K562 (cell line): ENCODE results near the gene CDCA7. TPM values are rescaled to one million over a fixed set of nuclear protein-coding genes. Genes with fewer than 3 reads are reported as not detected.

Source experiments
- ATF3 ChIP-seq, 2 experiments: fragments of 450-650 bp in 1 of 2; sonication (generic) in 1 of 2; formaldehyde crosslinking in 1 of 2; IDR thresholded peaks in 1 of 2; conservative IDR thresholded peaks in 1 of 2; 2 replicates each; pipeline versions ENCODE4 v1.6.1 to v1.8.1; 2016 to 2023; ENCODE audit warnings: mild to moderate bottlenecking in 2 of 2, moderate library complexity in 2 of 2, inconsistent platforms in 1 of 2, missing genetic modification reagents in 1 of 2
- BRD4 ChIP-seq: fragments of 200-600 bp; sonication (generic); IDR thresholded peaks from 2 replicates; pipeline ENCODE4 v1.6.1; 2017; ENCODE audit warnings: inconsistent platforms
- CBFA2T3 ChIP-seq: fragments of 450-650 bp; IDR thresholded peaks from 2 replicates; pipeline ENCODE4 v1.6.1; 2017
- FOXA1 ChIP-seq: fragments of 450-650 bp; IDR thresholded peaks from 2 replicates; pipeline ENCODE4 v1.6.1; 2016; ENCODE audit warnings: mild to moderate bottlenecking, borderline replicate concordance
- FUS ChIP-seq: fragments of 200-400 bp; formaldehyde crosslinking; optimal IDR thresholded peaks from 2 replicates; pipeline ENCODE3; 2017; ENCODE audit warnings: low read depth, low read length
- GTF2B ChIP-seq: IDR thresholded peaks from 2 replicates; pipeline ENCODE4 v1.6.1; 2011; ENCODE audit not compliant: insufficient read length; ENCODE audit errors: extremely low read depth
- GTF2E2 ChIP-seq: fragments of 200-800 bp; sonication (Bioruptor generic); IDR thresholded peaks from 2 replicates; pipeline ENCODE4 v1.6.1; 2016; ENCODE audit warnings: missing genetic modification characterization, missing compliant biosample characterization
- KDM1A ChIP-seq, 2 experiments: fragments of 450-650 bp; IDR thresholded peaks; 2 replicates each; pipeline ENCODE4 v1.6.1; 2016; ENCODE audit warnings: mild to moderate bottlenecking in 2 of 2
- MAFF ChIP-seq: IDR thresholded peaks from 2 replicates; pipeline ENCODE4 v1.6.1; 2012; ENCODE audit warnings: low read length, improper control_type of control experiment
- MITF ChIP-seq: IDR thresholded peaks from 2 replicates; pipeline ENCODE4 v1.6.1; 2014; ENCODE audit warnings: antibody characterized with exemption
- PURB ChIP-seq: sonication (generic); formaldehyde crosslinking; IDR thresholded peaks from 2 replicates; pipeline ENCODE4 v1.9.0; 2021; ENCODE audit warnings: low read depth, mild to moderate bottlenecking, missing genetic modification reagents
- RBFOX2 ChIP-seq: fragments of 200-400 bp; formaldehyde crosslinking; IDR thresholded peaks from 2 replicates; pipeline ENCODE4 v1.6.1; 2017; ENCODE audit warnings: low read depth, mild to moderate bottlenecking, low read length, moderate library complexity
- RUNX1 ChIP-seq: sonication (generic); IDR thresholded peaks from 2 replicates; pipeline ENCODE4 v1.6.1; 2016; ENCODE audit warnings: antibody characterized with exemption, low read depth
- SETDB1 ChIP-seq: IDR thresholded peaks from one replicate; pipeline ENCODE4 v1.6.1; 2012; ENCODE audit warnings: low read length, control low read depth, inconsistent platforms
- TCF7 ChIP-seq: sonication (generic); IDR thresholded peaks from 2 replicates; pipeline ENCODE4 v1.6.1; 2016; ENCODE audit warnings: antibody characterized with exemption, borderline replicate concordance
- THRAP3 ChIP-seq: fragments of 450-650 bp; IDR thresholded peaks from 2 replicates; pipeline ENCODE4 v1.6.1; 2016; ENCODE audit warnings: mild to moderate bottlenecking, inconsistent platforms, borderline replicate concordance
- U2AF1 ChIP-seq: fragments of 200-400 bp; formaldehyde crosslinking; optimal IDR thresholded peaks from 2 replicates; pipeline ENCODE3; 2017; ENCODE audit warnings: mild to moderate bottlenecking, low read depth, low read length, moderate library complexity
- ZFX ChIP-seq: sonication (generic); formaldehyde crosslinking; IDR thresholded peaks from 2 replicates; pipeline ENCODE4 v1.8.0; 2022; ENCODE audit warnings: mild to moderate bottlenecking, missing genetic modification reagents, moderate library complexity
- ZNF592 ChIP-seq: fragments of 450-650 bp; IDR thresholded peaks from 2 replicates; pipeline ENCODE4 v1.6.1; 2017; ENCODE audit warnings: antibody characterized with exemption, mild to moderate bottlenecking
- polyA plus RNA-seq, 8 experiments: library from polyadenylated mRNA; depleted of rRNA in 4 of 8; stranded (reverse) in 5 of 8; unstranded in 3 of 8; fragments of >200 nt; fragmentation: Nextera tagmentation in 2 of 8; fragmentation: Illumina TruSeq in 1 of 8; extraction: Ambion mirVana in 2 of 8; extraction: Trizol in 1 of 8; gene quantifications; 2 replicates each; pipeline versions ENCODE4 v1.2.1 to v1.2.3, GENCODE V29; 2011 to 2014; ENCODE audit warnings: inconsistent platforms in 1 of 8, missing spikeins in 1 of 8
- total RNA-seq, 7 experiments: library from RNA; depleted of rRNA in 6 of 7; stranded (reverse); fragments of >200 nt in 6 of 7; fragmentation: Illumina TruSeq in 2 of 7; extraction: Trizol in 2 of 7; gene quantifications; 2 replicates each; pipeline versions ENCODE4 v1.2.1 to v1.2.3, GENCODE V29; 2011 to 2021; ENCODE audit warnings: low replicate concordance in 1 of 7

CDCA7 gene
- total and polyA plus RNA-seq, 9 of the 15 experiments (the other 6 are each of a cell fraction or from before 2014, with no cell fraction given): 28.5 to 122 (median 51.0) TPM

- TF ChIP-seq ATF3 (IDR thresholded peaks at IDR 0.05) (peak; percentile 53; the same call in 1 of the 2 replicates), ATF3 (CRISPR knock-in tag; conservative IDR thresholded peaks at IDR 0.05) (peak; percentile 94), RUNX1 (no peak), ZNF592 (peak; percentile 57), FUS (peak; percentile 42), PURB (CRISPR knock-in tag) (no peak; the same call in 1 of the 2 replicates), FOXA1 (no peak), GTF2B (peak; percentile 13), ZFX (CRISPR knock-in tag) (no peak; the same call in 1 of the 2 replicates), GTF2E2 (tag) (0 out of 2 replicates have a peak, but pooled peaks have one; percentile 23), THRAP3 (no peak), CBFA2T3 (no peak), BRD4 (0 out of 2 replicates have a peak, but pooled peaks have one; percentile 73), KDM1A (IDR thresholded peaks at IDR 0.05) (peak in 1 of 2 experiments; percentile 5; a peak in 1 of 4 replicates), MITF (0 out of 2 replicates have a peak, but pooled peaks have one; percentile 9), RBFOX2 (peak; percentile 93), MAFF (no peak), SETDB1 (no peak), TCF7 (no peak), U2AF1 (no peak)
These were observed at the start of gene CDCA7 (continued) for GRCh38 chr2:173354582-173355131.
